Activated CD4-positive, alpha-beta memory T cell treated with anti-CD3 and anti-CD28 coated beads for 36 hours (primary cell): ENCODE measurements around the gene CKMT2. TPM values are rescaled to one million over a fixed set of nuclear protein-coding genes. Genes with fewer than 3 reads are reported as not detected.

Experiments
- CTCF ChIA-PET: fragments of 350-600 bp; sonication (Branson Sonifier 250); formaldehyde crosslinking; loops from one replicate; lab custom pipeline; 2021; ENCODE audit warnings: antibody characterized with exemption, inconsistent platforms; lab: Charles Lee
- POLR2A ChIA-PET: fragments of 350-600 bp; sonication (Branson Sonifier 250); formaldehyde crosslinking; loops from one replicate; lab custom pipeline; 2021; ENCODE audit warnings: antibody characterized with exemption; lab: Charles Lee
- DNase-seq: peaks from one replicate; pipeline ENCODE4 v3.0.0-alpha.2; 2020
- H3K27ac Mint-ChIP-seq: one replicate; pipeline ENCODE4 v1.8.0; 2021; ENCODE audit warnings: mixed read lengths
- H3K27me3 Mint-ChIP-seq: one replicate; pipeline ENCODE4 v1.8.0; 2021; ENCODE audit warnings: mixed read lengths
- H3K36me3 Mint-ChIP-seq: one replicate; pipeline ENCODE4 v1.8.0; 2021; ENCODE audit warnings: mixed read lengths
- H3K4me1 Mint-ChIP-seq: one replicate; pipeline ENCODE4 v1.8.0; 2021; ENCODE audit warnings: low read depth, mixed read lengths
- H3K4me3 Mint-ChIP-seq: one replicate; pipeline ENCODE4 v1.8.0; 2021; ENCODE audit warnings: mild to moderate bottlenecking, mixed read lengths
- H3K9me3 Mint-ChIP-seq: one replicate; pipeline ENCODE4 v1.8.0; 2021; ENCODE audit warnings: mixed read lengths
- intact Hi-C: fragments of 100-400 bp; cut with micrococcal nuclease; formaldehyde crosslinking; loops from one replicate; pipeline ENCODE4 v1.15.1; 2023
- total RNA-seq, 2 experiments: library from RNA; stranded (reverse); gene quantifications; one replicate each; pipeline ENCODE4 v1.2.3, GENCODE V29; 2021

CKMT2 gene
- total RNA-seq, 2 experiments from 2014 or later = not detected

- H3K9me3 Mint-ChIP-seq = no peaks in the 10 kb centered on the region
- CTCF ChIA-PET = no interaction called here
- DNase-seq = no peak
- H3K27ac Mint-ChIP-seq = no peak overlapping the region
- H3K4me3 Mint-ChIP-seq = no peak overlapping the region
- no peaks in the 10 kb centered on the region for H3K27me3 Mint-ChIP-seq
- intact Hi-C loops = no loop called here
- H3K4me1 Mint-ChIP-seq = peaks cover 8% of the 10 kb centered on the region
- POLR2A ChIA-PET = no interaction called here
- H3K36me3 Mint-ChIP-seq = no peaks in the 10 kb centered on the region
These were observed 6.5 kb downstream of the CKMT2 start for GRCh38 chr5:81239613-81240012.

- ChIA-PET CTCF (no interaction called here), POLR2A (no interaction called here)
- H3K9me3 Mint-ChIP-seq = no peaks in the 10 kb centered on the region
- no peak overlapping the region for H3K27ac Mint-ChIP-seq
- H3K4me3 Mint-ChIP-seq = no peak overlapping the region
- H3K36me3 Mint-ChIP-seq = no peaks in the 10 kb centered on the region
- no peak for DNase-seq
- H3K4me1 Mint-ChIP-seq = no peaks in the 10 kb centered on the region
- intact Hi-C loops = no loop called here
- no peaks in the 10 kb centered on the region for H3K27me3 Mint-ChIP-seq
These were observed 7.9 kb downstream of the CKMT2 start for GRCh38 chr5:81241001-81241400.

- Mint-ChIP-seq H3K9me3 (no peaks in the 10 kb centered on the region), H3K4me1 (no peaks in the 10 kb centered on the region), H3K36me3 (no peaks in the 10 kb centered on the region), H3K4me3 (no peak overlapping the region), H3K27me3 (no peaks in the 10 kb centered on the region), H3K27ac (no peak overlapping the region)
- intact Hi-C loops = no loop called here
- DNase-seq = no peak
- ChIA-PET CTCF (interaction anchor here (1.4 kb wide), 1 partner anchor 47 kb away, joined by 3 read pairs; no protein-coding TSS in a partner anchor), POLR2A (no interaction called here)
These were observed 9.0 kb downstream of the CKMT2 start for GRCh38 chr5:81241961-81242648.

GRCh38 chr5:81242906-81243436, 9.8 kb downstream of the CKMT2 start:
- H3K27ac Mint-ChIP-seq = no peak overlapping the region
- POLR2A ChIA-PET = no interaction called here

GRCh38 chr5:81244451-81244850, 11.3 kb downstream of the CKMT2 start:
- Mint-ChIP-seq H3K4me3 (no peak overlapping the region), H3K27me3 (no peaks in the 10 kb centered on the region), H3K4me1 (no peaks in the 10 kb centered on the region), H3K27ac (no peak overlapping the region), H3K9me3 (no peaks in the 10 kb centered on the region), H3K36me3 (no peaks in the 10 kb centered on the region)
- ChIA-PET POLR2A (no interaction called here), CTCF (no interaction called here)
- no peak for DNase-seq
- intact Hi-C loops = no loop called here

More at GRCh38 chr5:81242906-81243436, 9.8 kb downstream of the CKMT2 start:
- Mint-ChIP-seq H3K36me3 (no peaks in the 10 kb centered on the region), H3K4me1 (no peaks in the 10 kb centered on the region), H3K9me3 (no peaks in the 10 kb centered on the region), H3K4me3 (no peak overlapping the region), H3K27me3 (no peaks in the 10 kb centered on the region)
- CTCF ChIA-PET = interaction anchor here (0.6 to 1.4 kb wide), 2 partner anchors 9 to 48 kb away, joined by 3 read pairs; no protein-coding TSS in a partner anchor
- intact Hi-C loops = no loop called here
- DNase-seq = no peak

GRCh38 chr5:81245871-81246235, 12.7 kb downstream of the CKMT2 start:
- Mint-ChIP-seq H3K4me1 (no peaks in the 10 kb centered on the region), H3K4me3 (no peak overlapping the region), H3K27ac (no peak overlapping the region), H3K36me3 (peaks cover 2% of the 10 kb centered on the region), H3K27me3 (no peaks in the 10 kb centered on the region), H3K9me3 (no peaks in the 10 kb centered on the region)
- DNase-seq = no peak
- intact Hi-C loops = no loop called here
- ChIA-PET POLR2A (no interaction called here), CTCF (no interaction called here)

- CTCF ChIA-PET = no interaction called here
- Mint-ChIP-seq H3K36me3 (peaks cover 4% of the 10 kb centered on the region), H3K9me3 (no peaks in the 10 kb centered on the region), H3K4me3 (no peak overlapping the region), H3K27ac (no peak overlapping the region), H3K27me3 (no peaks in the 10 kb centered on the region), H3K4me1 (no peaks in the 10 kb centered on the region)
- intact Hi-C loops = no loop called here
- POLR2A ChIA-PET = no interaction called here
- DNase-seq = no peak
These were observed 13.6 kb downstream of the CKMT2 start for GRCh38 chr5:81246697-81247096.

GRCh38 chr5:81247441-81247972, 14.4 kb downstream of the CKMT2 start:
- DNase-seq = no peak
- Mint-ChIP-seq H3K27ac (no peak overlapping the region), H3K4me1 (no peaks in the 10 kb centered on the region), H3K9me3 (no peaks in the 10 kb centered on the region), H3K27me3 (no peaks in the 10 kb centered on the region), H3K4me3 (no peak overlapping the region), H3K36me3 (peaks cover 4% of the 10 kb centered on the region)
- intact Hi-C loops = no loop called here
- POLR2A ChIA-PET = no interaction called here
- CTCF ChIA-PET = no interaction called here

GRCh38 chr5:81249240-81249639, 16.1 kb downstream of the CKMT2 start:
- Mint-ChIP-seq H3K27ac (no peak overlapping the region), H3K27me3 (no peaks in the 10 kb centered on the region), H3K4me3 (no peak overlapping the region), H3K9me3 (no peaks in the 10 kb centered on the region), H3K36me3 (peaks cover 4% of the 10 kb centered on the region), H3K4me1 (no peaks in the 10 kb centered on the region)
- CTCF ChIA-PET = no interaction called here
- POLR2A ChIA-PET = no interaction called here
- DNase-seq = no peak
- intact Hi-C loops = no loop called here

GRCh38 chr5:81250004-81250403, 16.9 kb downstream of the CKMT2 start:
- Mint-ChIP-seq H3K9me3 (no peaks in the 10 kb centered on the region), H3K36me3 (peaks cover 4% of the 10 kb centered on the region), H3K27ac (no peak overlapping the region), H3K27me3 (no peaks in the 10 kb centered on the region), H3K4me1 (no peaks in the 10 kb centered on the region), H3K4me3 (no peak overlapping the region)
- POLR2A ChIA-PET = no interaction called here
- intact Hi-C loops = no loop called here
- DNase-seq = no peak
- CTCF ChIA-PET = no interaction called here

- Mint-ChIP-seq H3K4me3 (no peak overlapping the region), H3K9me3 (no peaks in the 10 kb centered on the region), H3K4me1 (peaks cover 2% of the 10 kb centered on the region), H3K27ac (no peak overlapping the region), H3K36me3 (peaks cover 4% of the 10 kb centered on the region), H3K27me3 (no peaks in the 10 kb centered on the region)
- ChIA-PET POLR2A (no interaction called here), CTCF (interaction anchor here (0.9 kb wide), 1 partner anchor 9 kb away, joined by 3 read pairs; no protein-coding TSS in a partner anchor)
- intact Hi-C loops = no loop called here
- no peak for DNase-seq
These were observed 18.8 kb downstream of the CKMT2 start for GRCh38 chr5:81251922-81252321.

GRCh38 chr5:81252904-81253303, 19.8 kb downstream of the CKMT2 start:
- ChIA-PET CTCF (interaction anchor here (0.9 to 1.4 kb wide), 2 partner anchors 10 to 87 kb away, joined by 3 read pairs; no protein-coding TSS in a partner anchor), POLR2A (no interaction called here)
- Mint-ChIP-seq H3K36me3 (peaks cover 7% of the 10 kb centered on the region), H3K9me3 (no peaks in the 10 kb centered on the region), H3K27me3 (no peaks in the 10 kb centered on the region), H3K27ac (no peak overlapping the region), H3K4me1 (peaks cover 2% of the 10 kb centered on the region), H3K4me3 (no peak overlapping the region)
- intact Hi-C loops = no loop called here
- DNase-seq = no peak
